ENCODE measurements around the gene SRP9.

GRCh38 chr1:225830841-225831240 lies 53.2 kb downstream of the SRP9 start:
- TF ChIP-seq ARNTL (CRISPR knock-in tag; IDR thresholded peaks at IDR 0.05; ENCODE audit: borderline replicate concordance, low read depth): no peak
- TF ChIP-seq ZNF70 (CRISPR knock-in tag; IDR thresholded peaks at IDR 0.05): no peak
- TF ChIP-seq CSDC2 (CRISPR knock-in tag; IDR thresholded peaks at IDR 0.05): no peak
- TF ChIP-seq, protein P1, sequence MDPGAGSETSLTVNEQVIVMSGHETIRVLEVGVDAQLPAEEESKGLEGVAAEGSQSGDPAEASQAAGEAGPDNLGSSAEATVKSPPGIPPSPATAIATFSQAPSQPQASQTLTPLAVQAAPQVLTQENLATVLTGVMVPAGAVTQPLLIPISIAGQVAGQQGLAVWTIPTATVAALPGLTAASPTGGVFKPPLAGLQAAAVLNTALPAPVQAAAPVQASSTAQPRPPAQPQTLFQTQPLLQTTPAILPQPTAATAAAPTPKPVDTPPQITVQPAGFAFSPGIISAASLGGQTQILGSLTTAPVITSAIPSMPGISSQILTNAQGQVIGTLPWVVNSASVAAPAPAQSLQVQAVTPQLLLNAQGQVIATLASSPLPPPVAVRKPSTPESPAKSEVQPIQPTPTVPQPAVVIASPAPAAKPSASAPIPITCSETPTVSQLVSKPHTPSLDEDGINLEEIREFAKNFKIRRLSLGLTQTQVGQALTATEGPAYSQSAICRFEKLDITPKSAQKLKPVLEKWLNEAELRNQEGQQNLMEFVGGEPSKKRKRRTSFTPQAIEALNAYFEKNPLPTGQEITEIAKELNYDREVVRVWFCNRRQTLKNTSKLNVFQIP (CRISPR knock-in tag; IDR thresholded peaks at IDR 0.05; ENCODE audit: borderline replicate concordance, low read depth): no peak
- TF ChIP-seq ZFP3 (CRISPR knock-in tag; IDR thresholded peaks at IDR 0.05): no peak
- no peak for TF ChIP-seq TSHZ2 (CRISPR knock-in tag; IDR thresholded peaks at IDR 0.05)
- TF ChIP-seq, protein P2, sequence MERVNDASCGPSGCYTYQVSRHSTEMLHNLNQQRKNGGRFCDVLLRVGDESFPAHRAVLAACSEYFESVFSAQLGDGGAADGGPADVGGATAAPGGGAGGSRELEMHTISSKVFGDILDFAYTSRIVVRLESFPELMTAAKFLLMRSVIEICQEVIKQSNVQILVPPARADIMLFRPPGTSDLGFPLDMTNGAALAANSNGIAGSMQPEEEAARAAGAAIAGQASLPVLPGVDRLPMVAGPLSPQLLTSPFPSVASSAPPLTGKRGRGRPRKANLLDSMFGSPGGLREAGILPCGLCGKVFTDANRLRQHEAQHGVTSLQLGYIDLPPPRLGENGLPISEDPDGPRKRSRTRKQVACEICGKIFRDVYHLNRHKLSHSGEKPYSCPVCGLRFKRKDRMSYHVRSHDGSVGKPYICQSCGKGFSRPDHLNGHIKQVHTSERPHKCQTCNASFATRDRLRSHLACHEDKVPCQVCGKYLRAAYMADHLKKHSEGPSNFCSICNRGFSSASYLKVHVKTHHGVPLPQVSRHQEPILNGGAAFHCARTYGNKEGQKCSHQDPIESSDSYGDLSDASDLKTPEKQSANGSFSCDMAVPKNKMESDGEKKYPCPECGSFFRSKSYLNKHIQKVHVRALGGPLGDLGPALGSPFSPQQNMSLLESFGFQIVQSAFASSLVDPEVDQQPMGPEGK (CRISPR knock-in tag; IDR thresholded peaks at IDR 0.05; ENCODE audit: borderline replicate concordance): no peak
- TF ChIP-seq RARB (CRISPR knock-in tag; IDR thresholded peaks at IDR 0.05): no peak
- TF ChIP-seq ESRRG (CRISPR knock-in tag; IDR thresholded peaks at IDR 0.05): no peak
- TF ChIP-seq GLIS3 (CRISPR knock-in tag; IDR thresholded peaks at IDR 0.05): no peak
- no peak for TF ChIP-seq PPARA (CRISPR knock-in tag; IDR thresholded peaks at IDR 0.05; ENCODE audit: borderline replicate concordance)
- no peak for TF ChIP-seq OSR1 (CRISPR knock-in tag; IDR thresholded peaks at IDR 0.05)
- no peak for TF ChIP-seq ZNF565 (CRISPR knock-in tag; conservative IDR thresholded peaks at IDR 0.05; ENCODE audit: low read depth)
